ENCODE data around the gene NR4A1.

Gene NR4A1

DNA sequence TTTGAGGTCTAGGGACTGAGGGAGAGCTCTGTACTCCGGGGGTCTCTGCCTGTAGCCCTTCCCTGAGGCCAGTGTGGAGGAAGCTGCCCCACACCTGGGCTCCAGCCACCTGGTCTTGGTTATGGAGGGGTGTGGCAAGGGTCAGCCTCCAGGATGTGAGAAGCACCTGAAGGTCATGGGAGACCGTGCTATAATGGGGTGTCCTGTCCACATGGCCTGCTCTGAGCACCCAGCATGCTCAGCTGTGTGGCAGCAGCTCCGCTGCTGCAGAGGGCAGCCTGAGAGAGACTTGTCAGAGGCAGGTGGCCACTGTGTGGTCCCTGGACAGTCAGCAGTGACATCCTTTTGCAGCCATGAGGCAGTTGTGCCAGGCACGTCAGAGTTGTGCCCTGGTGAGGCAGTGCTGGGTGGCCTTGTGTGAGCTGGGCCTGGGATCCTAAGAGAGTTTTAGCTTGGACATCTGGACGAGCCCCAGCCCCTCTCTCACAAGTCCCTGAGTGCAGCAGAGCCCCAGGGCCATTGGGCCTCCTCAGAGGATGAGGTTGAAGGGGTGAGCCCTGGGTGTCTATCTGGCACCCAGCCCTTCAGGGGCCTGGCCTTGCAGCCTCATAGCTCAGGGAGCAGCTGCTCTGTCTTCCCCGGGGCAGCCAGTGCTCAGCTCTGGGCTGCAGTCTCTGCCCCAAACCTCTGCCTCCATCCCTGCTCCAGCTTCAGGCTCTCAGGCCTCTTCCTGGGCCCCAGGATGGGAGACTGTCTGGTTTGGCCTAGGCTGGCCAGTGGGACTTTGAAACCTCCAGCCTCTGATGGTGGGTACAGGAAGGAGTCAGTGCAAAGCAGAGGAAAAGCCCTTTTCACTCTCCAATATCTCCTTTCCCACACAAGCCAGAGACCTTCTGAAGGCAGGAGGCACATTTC is 11.2 kb downstream of the NR4A1 start:
- no peak overlapping the region for H3K9ac ChIP-seq (ENCODE audit: low read length)

DNA sequence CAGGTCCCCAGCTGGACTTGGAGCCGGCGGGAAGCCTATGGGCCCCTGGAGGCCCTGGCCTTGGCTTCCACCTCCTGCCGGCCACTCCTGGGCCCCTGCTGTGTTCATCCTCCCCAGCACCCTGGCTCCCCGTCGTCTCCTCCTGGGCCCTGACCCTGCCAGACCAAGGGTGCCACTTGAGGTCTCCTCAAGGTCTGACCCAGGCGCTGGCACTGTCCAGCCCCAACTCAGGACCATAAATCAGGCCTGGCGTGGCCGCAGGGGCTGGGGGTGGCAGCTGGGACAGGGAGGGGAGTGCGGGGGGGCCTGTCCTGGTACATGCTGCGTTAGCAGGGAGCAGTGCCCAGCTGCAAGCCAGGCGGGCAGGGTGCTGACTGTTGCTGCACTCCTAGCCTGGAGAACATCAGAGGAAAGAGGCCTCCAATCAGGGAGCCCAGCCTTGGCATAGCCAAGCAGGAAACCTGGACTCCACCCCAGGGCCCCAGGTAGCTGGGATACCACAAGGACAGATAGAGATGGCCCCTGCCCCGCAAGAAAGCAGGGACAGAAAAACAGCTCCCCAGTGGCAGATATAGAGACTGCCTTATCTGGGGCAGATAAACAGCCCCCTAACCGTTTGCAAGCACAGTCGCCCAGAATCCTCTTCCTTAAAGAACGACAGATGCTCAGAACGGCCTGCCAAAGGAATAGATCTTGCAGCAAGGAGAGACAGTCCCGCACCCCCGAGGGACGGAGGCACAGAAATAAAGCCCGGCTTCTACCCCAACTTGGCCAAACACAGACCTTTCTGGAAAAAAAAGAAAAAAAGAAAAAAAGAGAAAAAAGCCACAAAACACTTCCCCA is 12.1 kb downstream of the NR4A1 start:
- no peaks in the 10 kb centered on the region for H3K9me2 ChIP-seq (replicated peaks; ENCODE audit: insufficient read depth, low read length)
- TF ChIP-seq, protein P1, sequence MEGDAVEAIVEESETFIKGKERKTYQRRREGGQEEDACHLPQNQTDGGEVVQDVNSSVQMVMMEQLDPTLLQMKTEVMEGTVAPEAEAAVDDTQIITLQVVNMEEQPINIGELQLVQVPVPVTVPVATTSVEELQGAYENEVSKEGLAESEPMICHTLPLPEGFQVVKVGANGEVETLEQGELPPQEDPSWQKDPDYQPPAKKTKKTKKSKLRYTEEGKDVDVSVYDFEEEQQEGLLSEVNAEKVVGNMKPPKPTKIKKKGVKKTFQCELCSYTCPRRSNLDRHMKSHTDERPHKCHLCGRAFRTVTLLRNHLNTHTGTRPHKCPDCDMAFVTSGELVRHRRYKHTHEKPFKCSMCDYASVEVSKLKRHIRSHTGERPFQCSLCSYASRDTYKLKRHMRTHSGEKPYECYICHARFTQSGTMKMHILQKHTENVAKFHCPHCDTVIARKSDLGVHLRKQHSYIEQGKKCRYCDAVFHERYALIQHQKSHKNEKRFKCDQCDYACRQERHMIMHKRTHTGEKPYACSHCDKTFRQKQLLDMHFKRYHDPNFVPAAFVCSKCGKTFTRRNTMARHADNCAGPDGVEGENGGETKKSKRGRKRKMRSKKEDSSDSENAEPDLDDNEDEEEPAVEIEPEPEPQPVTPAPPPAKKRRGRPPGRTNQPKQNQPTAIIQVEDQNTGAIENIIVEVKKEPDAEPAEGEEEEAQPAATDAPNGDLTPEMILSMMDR (IDR thresholded peaks at IDR 0.05; ENCODE audit: insufficient read depth, low read length, poor library complexity, severe bottlenecking), result no peak
- TF ChIP-seq EZH2phosphoT487 (conservative IDR thresholded peaks at IDR 0.05; ENCODE audit: low read length), result no peak
- no peaks in the 10 kb centered on the region for H3K9me3 ChIP-seq (ENCODE audit: insufficient read depth, low read length)
- H3K79me2 ChIP-seq (ENCODE audit: insufficient read depth, low read length), result no peaks in the 10 kb centered on the region
- H3F3A ChIP-seq (ENCODE audit: insufficient read depth), result no peaks in the 10 kb centered on the region
- no peaks in the 10 kb centered on the region for H3K27me3 ChIP-seq (ENCODE audit: low read length)
- no peak overlapping the region for H3K4me2 ChIP-seq (ENCODE audit: low read depth, low read length, poor library complexity, severe bottlenecking)
- H3K36me3 ChIP-seq (ENCODE audit: low read length), result no peaks in the 10 kb centered on the region
- H3K9ac ChIP-seq (ENCODE audit: low read length), result no peak overlapping the region
- H2AFZ ChIP-seq (ENCODE audit: low read depth, low read length, severe bottlenecking), result no peak overlapping the region
- no peaks in the 10 kb centered on the region for H4K20me1 ChIP-seq (ENCODE audit: low read depth, low read length)
- H3K4me3 ChIP-seq (ENCODE audit: insufficient read depth, low read length, poor library complexity, severe bottlenecking), result no peak overlapping the region
- H3K27ac ChIP-seq (ENCODE audit: low read depth, low read length), result no peak overlapping the region

More for the DNA sequence above, 11.2 kb downstream of the NR4A1 start:
- no peak overlapping the region for H3K27ac ChIP-seq (ENCODE audit: low read depth, low read length)
- no peaks in the 10 kb centered on the region for H3K79me2 ChIP-seq (ENCODE audit: insufficient read depth, low read length)
- H3K9me2 ChIP-seq (replicated peaks; ENCODE audit: insufficient read depth, low read length), result no peaks in the 10 kb centered on the region
- TF ChIP-seq, protein P1 (IDR thresholded peaks at IDR 0.05; ENCODE audit: insufficient read depth, low read length, poor library complexity, severe bottlenecking), result no peak
- no peak for TF ChIP-seq EZH2phosphoT487 (conservative IDR thresholded peaks at IDR 0.05; ENCODE audit: low read length)
- H3K27me3 ChIP-seq (ENCODE audit: low read length), result no peaks in the 10 kb centered on the region
- no peak overlapping the region for H3K4me3 ChIP-seq (ENCODE audit: insufficient read depth, low read length, poor library complexity, severe bottlenecking)
- H3K4me2 ChIP-seq (ENCODE audit: low read depth, low read length, poor library complexity, severe bottlenecking), result no peak overlapping the region
- H4K20me1 ChIP-seq (ENCODE audit: low read depth, low read length), result no peaks in the 10 kb centered on the region
- H3K36me3 ChIP-seq (ENCODE audit: low read length), result no peaks in the 10 kb centered on the region
- no peaks in the 10 kb centered on the region for H3K9me3 ChIP-seq (ENCODE audit: insufficient read depth, low read length)
- H2AFZ ChIP-seq (ENCODE audit: low read depth, low read length, severe bottlenecking), result no peak overlapping the region
- no peaks in the 10 kb centered on the region for H3F3A ChIP-seq (ENCODE audit: insufficient read depth)

DNA sequence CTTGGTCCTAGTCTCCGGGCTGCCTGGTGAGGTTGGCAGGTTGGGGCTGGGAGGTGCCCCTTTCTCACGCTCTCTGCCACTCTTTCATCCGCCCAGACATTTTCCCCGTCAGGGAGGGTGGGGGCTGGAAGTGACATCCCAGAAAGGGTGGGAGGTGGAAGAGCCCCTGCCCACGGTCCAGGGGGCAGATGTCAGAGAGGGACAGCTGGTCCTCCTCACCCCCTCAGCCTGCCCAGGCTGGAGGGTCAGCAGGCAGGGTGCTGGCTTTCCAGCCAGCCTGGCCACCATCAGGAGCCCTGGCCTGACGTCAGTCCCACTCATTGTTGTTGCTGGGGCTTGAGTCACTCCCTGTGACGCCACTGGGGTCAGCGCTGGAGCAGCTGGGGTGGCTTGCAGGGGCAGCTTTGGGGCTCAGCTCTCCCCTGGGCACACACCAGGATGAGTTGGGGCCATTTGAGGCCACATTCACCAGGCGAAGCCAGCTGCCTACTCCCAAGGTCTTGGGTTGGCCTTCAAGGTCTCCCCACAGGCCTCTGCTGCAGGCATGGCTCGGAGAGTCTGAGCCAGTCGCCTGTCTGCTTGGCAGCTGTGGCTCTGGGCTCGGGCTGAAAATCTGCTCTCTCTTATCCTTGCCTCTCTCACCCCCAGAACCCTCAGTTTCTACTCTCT is 12.9 kb downstream of the NR4A1 start:
- H3K27ac ChIP-seq (ENCODE audit: low read depth, low read length), result no peak overlapping the region
- no peak overlapping the region for H3K4me3 ChIP-seq (ENCODE audit: insufficient read depth, low read length, poor library complexity, severe bottlenecking)
- H3K36me3 ChIP-seq (ENCODE audit: low read length), result no peaks in the 10 kb centered on the region
- H3K9me3 ChIP-seq (ENCODE audit: insufficient read depth, low read length), result no peaks in the 10 kb centered on the region
- no peak overlapping the region for H3K4me2 ChIP-seq (ENCODE audit: low read depth, low read length, poor library complexity, severe bottlenecking)
- H2AFZ ChIP-seq (ENCODE audit: low read depth, low read length, severe bottlenecking), result no peak overlapping the region
- TF ChIP-seq EZH2phosphoT487 (conservative IDR thresholded peaks at IDR 0.05; ENCODE audit: low read length), result no peak
- TF ChIP-seq, protein P1 (IDR thresholded peaks at IDR 0.05; ENCODE audit: insufficient read depth, low read length, poor library complexity, severe bottlenecking), result no peak
- no peaks in the 10 kb centered on the region for H3K79me2 ChIP-seq (ENCODE audit: insufficient read depth, low read length)
- H4K20me1 ChIP-seq (ENCODE audit: low read depth, low read length), result no peaks in the 10 kb centered on the region
- H3F3A ChIP-seq (ENCODE audit: insufficient read depth), result no peaks in the 10 kb centered on the region
- no peak overlapping the region for H3K9ac ChIP-seq (ENCODE audit: low read length)
- no peaks in the 10 kb centered on the region for H3K27me3 ChIP-seq (ENCODE audit: low read length)
- H3K9me2 ChIP-seq (replicated peaks; ENCODE audit: insufficient read depth, low read length), result no peaks in the 10 kb centered on the region
